Measurements from ENCODE around the gene PDLIM1.

GRCh38 chr10:95263864-95264226 lies 27.0 kb downstream of the PDLIM1 start:
- TF ChIP-seq ZFP91 (CRISPR knock-in tag; IDR thresholded peaks at IDR 0.05) = no peak
- no peak for TF ChIP-seq ARID3A (IDR thresholded peaks at IDR 0.05; ENCODE audit: borderline replicate concordance, low read depth, low read length)
- TF ChIP-seq TCFL5 (CRISPR knock-in tag; conservative IDR thresholded peaks at IDR 0.05) = no peak
- no peak for TF ChIP-seq RAD21 (CRISPR knock-in tag; conservative IDR thresholded peaks at IDR 0.05 in 1 of 2, IDR thresholded peaks at IDR 0.05 in 1 of 2)
- no peak for TF ChIP-seq NRF1 (conservative IDR thresholded peaks at IDR 0.05 in 1 of 2, IDR thresholded peaks at IDR 0.05 in 1 of 2)
- no peak for TF ChIP-seq GABPA (tag; conservative IDR thresholded peaks at IDR 0.05; ENCODE audit: low read depth)

Data from K562 (cell line).